OCI-LY7 (cell line): ENCODE data around the gene SPPL3. TPM values are rescaled to one million over a fixed set of nuclear protein-coding genes. Genes with fewer than 3 reads are reported as not detected.

Source experiments
- BruUV-seq: library from RNA; stranded (reverse); fragments of 400-500 nt; replicated peaks from 2 replicates; lab custom pipeline; 2021; lab: Mats Ljungman, UMichigan
- CTCF ChIA-PET: fragments of 300-600 bp; sonication (Branson Sonifier 250); formaldehyde crosslinking; loops from one replicate; lab custom pipeline; 2022; ENCODE audit warnings: antibody characterized with exemption; ENCODE audit not compliant: unreplicated experiment; lab: Charles Lee
- POLR2A ChIA-PET: fragments of 300-600 bp; sonication (Branson Sonifier 250); formaldehyde crosslinking; loops from one replicate; lab custom pipeline; 2022; ENCODE audit warnings: antibody characterized with exemption; lab: Charles Lee
- DNase-seq: peaks from one replicate; pipeline ENCODE4 v3.0.0-alpha.2; 2015; ENCODE audit warnings: low spot score
- H2AFZ ChIP-seq: fragments of 200-600 bp; sonication (generic), shearing (Covaris generic); 2 replicates; pipeline ENCODE4 v1.6.1; 2014; ENCODE audit warnings: mild to moderate bottlenecking, antibody characterized with exemption, low read length, moderate library complexity
- H3K27ac ChIP-seq: fragments of 200-600 bp; sonication (generic); 2 replicates; pipeline ENCODE4 v1.5.1; 2014; ENCODE audit warnings: mixed run types, low read depth, mild to moderate bottlenecking, moderate library complexity, low read length, inconsistent platforms; ENCODE audit not compliant: poor library complexity, severe bottlenecking
- H3K36me3 ChIP-seq: fragments of 200-600 bp; sonication (generic); 2 replicates; pipeline ENCODE4 v1.6.1; 2014; ENCODE audit warnings: mild to moderate bottlenecking, antibody characterized with exemption, low read length, moderate library complexity, mixed read lengths; ENCODE audit not compliant: insufficient read depth
- H3K4me1 ChIP-seq: fragments of 200-600 bp; sonication (generic); 2 replicates; pipeline ENCODE4 v1.5.1; 2014; ENCODE audit warnings: mild to moderate bottlenecking, low read length; ENCODE audit not compliant: insufficient read depth, poor library complexity, severe bottlenecking
- H3K4me2 ChIP-seq: fragments of 200-600 bp; sonication (generic); 2 replicates; pipeline ENCODE4 v1.6.1; 2014; ENCODE audit warnings: mild to moderate bottlenecking, low read length
- H3K4me3 ChIP-seq: fragments of 200-600 bp; sonication (generic); 2 replicates; pipeline ENCODE4 v1.5.1; 2014; ENCODE audit warnings: mild to moderate bottlenecking, low read depth, low read length; ENCODE audit not compliant: poor library complexity, severe bottlenecking
- H3K79me2 ChIP-seq: fragments of 200-600 bp; sonication (generic); 2 replicates; pipeline ENCODE4 v1.6.1; 2016; ENCODE audit warnings: low read depth, mild to moderate bottlenecking, low read length, moderate library complexity, mixed read lengths; ENCODE audit not compliant: insufficient read depth
- H3K9me2 ChIP-seq: fragments of 200-600 bp; sonication (generic); 2 replicates; pipeline ENCODE4 v1.6.1; 2016; ENCODE audit warnings: mild to moderate bottlenecking, low read length, mixed read lengths; ENCODE audit not compliant: insufficient read depth
- H3K9me3 ChIP-seq: fragments of 200-600 bp; sonication (generic); 2 replicates; pipeline ENCODE4 v1.6.1; 2014; ENCODE audit warnings: mild to moderate bottlenecking, mixed run types, low read length, mixed read lengths
- H4K20me1 ChIP-seq: fragments of 200-600 bp; sonication (generic); 2 replicates; pipeline ENCODE4 v1.6.1; 2014; ENCODE audit warnings: mild to moderate bottlenecking, antibody characterized with exemption, low read length, moderate library complexity, mixed read lengths; ENCODE audit not compliant: insufficient read depth
- EZH2phosphoT487 ChIP-seq: fragments of 200-600 bp; sonication (generic); IDR thresholded peaks from 2 replicates; pipeline ENCODE4 v1.6.1; 2018; ENCODE audit warnings: low read depth, borderline replicate concordance, mild to moderate bottlenecking, mixed run types, antibody characterized with exemption, low read length, moderate library complexity, mixed read lengths
- intact Hi-C: fragments of 100-400 bp; cut with micrococcal nuclease; formaldehyde crosslinking; loops from one replicate; pipeline ENCODE4 v1.10.0; 2022; ENCODE audit not compliant: unreplicated experiment
- total RNA-seq, 2 experiments: library from RNA; depleted of rRNA in 1 of 2; stranded (reverse); fragments of >200 nt in 1 of 2; shearing (Covaris generic) in 1 of 2; gene quantifications; 2 replicates each; pipeline ENCODE4 v1.2.3, GENCODE V29; 2014 to 2022
- TF ChIP-seq, protein P1 (sequence below): fragments of 200-600 bp; sonication (generic); conservative IDR thresholded peaks from 2 replicates; pipeline ENCODE4 v1.5.1; 2014; ENCODE audit warnings: mild to moderate bottlenecking, antibody characterized with exemption, low read length, moderate library complexity, mixed read lengths

SPPL3 gene
- total RNA-seq, 2 experiments from 2014 or later: 8.6 to 36.6 TPM

- no peak overlapping the region for H3K27ac ChIP-seq
- no peak for DNase-seq
- H3K79me2 ChIP-seq: no peaks in the 10 kb centered on the region
- 0 out of 2 replicates have a peak, but pooled peaks cover 6% of the 10 kb centered on the region for H3K9me3 ChIP-seq
- POLR2A ChIA-PET: interaction anchor here (0.7 kb wide), 1 partner anchor 36 kb away, joined by 3 read pairs; no protein-coding TSS in a partner anchor
- H3K36me3 ChIP-seq: no peaks in the 10 kb centered on the region
- H3K4me1 ChIP-seq: no peaks in the 10 kb centered on the region
- CTCF ChIA-PET: no interaction called here
- no peak overlapping the region for H3K4me3 ChIP-seq
- no peak overlapping the region for H3K4me2 ChIP-seq
- intact Hi-C loops: no loop called here
- TF ChIP-seq, protein P1, sequence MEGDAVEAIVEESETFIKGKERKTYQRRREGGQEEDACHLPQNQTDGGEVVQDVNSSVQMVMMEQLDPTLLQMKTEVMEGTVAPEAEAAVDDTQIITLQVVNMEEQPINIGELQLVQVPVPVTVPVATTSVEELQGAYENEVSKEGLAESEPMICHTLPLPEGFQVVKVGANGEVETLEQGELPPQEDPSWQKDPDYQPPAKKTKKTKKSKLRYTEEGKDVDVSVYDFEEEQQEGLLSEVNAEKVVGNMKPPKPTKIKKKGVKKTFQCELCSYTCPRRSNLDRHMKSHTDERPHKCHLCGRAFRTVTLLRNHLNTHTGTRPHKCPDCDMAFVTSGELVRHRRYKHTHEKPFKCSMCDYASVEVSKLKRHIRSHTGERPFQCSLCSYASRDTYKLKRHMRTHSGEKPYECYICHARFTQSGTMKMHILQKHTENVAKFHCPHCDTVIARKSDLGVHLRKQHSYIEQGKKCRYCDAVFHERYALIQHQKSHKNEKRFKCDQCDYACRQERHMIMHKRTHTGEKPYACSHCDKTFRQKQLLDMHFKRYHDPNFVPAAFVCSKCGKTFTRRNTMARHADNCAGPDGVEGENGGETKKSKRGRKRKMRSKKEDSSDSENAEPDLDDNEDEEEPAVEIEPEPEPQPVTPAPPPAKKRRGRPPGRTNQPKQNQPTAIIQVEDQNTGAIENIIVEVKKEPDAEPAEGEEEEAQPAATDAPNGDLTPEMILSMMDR: no peak
- no peak for TF ChIP-seq EZH2phosphoT487
- no peaks in the 10 kb centered on the region for H4K20me1 ChIP-seq
- no peak overlapping the region for H2AFZ ChIP-seq
- no TSS peak for BruUV-seq
- H3K9me2 ChIP-seq: no peaks in the 10 kb centered on the region
Observed at GRCh38 chr12:120917748-120918147, 13.6 kb upstream of the SPPL3 start.

DNA sequence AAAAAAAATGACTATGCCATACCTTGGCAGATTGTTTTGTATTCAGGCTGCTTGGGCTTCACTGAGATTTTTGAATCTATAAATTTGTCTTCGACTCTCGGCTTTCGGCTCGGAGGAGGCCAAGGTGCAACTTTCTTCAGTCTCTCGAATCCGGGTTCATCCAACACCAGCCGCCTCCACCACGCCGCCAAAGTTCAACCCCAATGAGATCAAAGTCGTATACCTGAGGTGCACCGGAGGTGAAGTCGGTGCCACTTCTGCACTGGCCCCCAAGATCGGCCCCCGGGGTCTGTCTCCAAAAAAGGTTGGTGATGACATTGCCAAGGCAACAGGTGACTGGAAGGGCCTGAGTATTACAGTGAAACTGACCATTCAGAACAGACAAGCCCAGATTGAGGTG is 12.4 kb upstream of the SPPL3 start:
- Histone ChIP-seq H2AFZ (no peak overlapping the region), H3K27ac (no peak overlapping the region), H3K9me2 (no peaks in the 10 kb centered on the region), H3K4me1 (no peaks in the 10 kb centered on the region), H3K79me2 (no peaks in the 10 kb centered on the region), H3K36me3 (no peaks in the 10 kb centered on the region), H3K4me2 (no peak overlapping the region), H3K4me3 (no peak overlapping the region), H4K20me1 (no peaks in the 10 kb centered on the region), H3K9me3 (0 out of 2 replicates have a peak, but pooled peaks cover 6% of the 10 kb centered on the region)
- intact Hi-C loops: no loop called here
- ChIA-PET POLR2A (no interaction called here), CTCF (no interaction called here)
- DNase-seq: no peak
- TF ChIP-seq EZH2phosphoT487: no peak
- TF ChIP-seq, protein P1: no peak
- no TSS peak for BruUV-seq

DNA sequence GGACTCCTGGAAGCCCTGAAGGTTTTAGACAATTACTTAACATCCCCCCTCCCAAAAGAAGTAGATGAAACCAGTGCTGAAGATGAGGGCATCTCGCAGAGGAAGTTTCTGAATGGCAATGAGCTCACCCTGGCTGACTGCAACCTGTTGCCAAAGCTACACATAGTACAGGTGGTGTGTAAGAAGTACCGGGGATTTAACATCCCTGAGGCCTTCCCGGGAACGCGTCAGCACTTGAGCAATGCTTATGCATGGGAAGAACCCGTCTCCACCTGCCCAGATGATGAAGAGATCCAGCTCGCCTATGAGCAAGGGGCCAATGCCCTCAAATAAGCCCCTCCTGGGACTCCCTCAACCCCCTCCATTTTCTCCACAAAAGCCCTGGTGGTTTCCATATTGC is 10.6 kb upstream of the SPPL3 start:
- intact Hi-C loops: no loop called here
- Histone ChIP-seq H3K79me2 (no peaks in the 10 kb centered on the region), H3K4me2 (no peak overlapping the region), H3K36me3 (no peaks in the 10 kb centered on the region), H4K20me1 (no peaks in the 10 kb centered on the region), H3K4me3 (no peak overlapping the region), H3K4me1 (no peaks in the 10 kb centered on the region), H3K27ac (no peak overlapping the region), H3K9me3 (0 out of 2 replicates have a peak, but pooled peaks cover 6% of the 10 kb centered on the region), H3K9me2 (no peaks in the 10 kb centered on the region), H2AFZ (no peak overlapping the region)
- BruUV-seq: no TSS peak
- DNase-seq: no peak
- CTCF ChIA-PET: no interaction called here
- POLR2A ChIA-PET: interaction anchor here (1.0 kb wide), 1 partner anchor 9 kb away, joined by 3 read pairs; no protein-coding TSS in a partner anchor
- TF ChIP-seq, protein P1: no peak
- no peak for TF ChIP-seq EZH2phosphoT487
